Measurements from ENCODE around the gene RAB24.
"Not testable (repeated sequence)": the region's sequence is repeated elsewhere in the genome, so short reads cannot be mapped to it uniquely, and the experiment has no call there.

RAB24 gene

GRCh38 chr5:177311723-177312648 lies 8.5 kb upstream of the RAB24 start, which contains the start of gene MXD3:
TSS of gene MXD3 (minus strand) at chr5:177311898. CDS start at chr5:177311830, 68 bp downstream.
- DNase-seq (ENCODE audit: low spot score), result peak; percentile 98

GRCh38 chr5:177311392-177311722 lies 7.8 kb upstream of the RAB24 start:
- DNase-seq (ENCODE audit: low spot score), result peak; percentile 50

GRCh38 chr5:177310757-177311391 lies 7.4 kb upstream of the RAB24 start:
- DNase-seq (ENCODE audit: low spot score), result no peak

- DNase-seq (ENCODE audit: low spot score), result no peak
These were observed 6.8 kb upstream of the RAB24 start for GRCh38 chr5:177310332-177310731.

GRCh38 chr5:177309351-177310191 lies 6.1 kb upstream of the RAB24 start:
- peak; percentile 74 for DNase-seq (ENCODE audit: low spot score)

- DNase-seq (ENCODE audit: low spot score), result no peak
These were observed 5.2 kb upstream of the RAB24 start for GRCh38 chr5:177308740-177309139.

GRCh38 chr5:177307544-177308363 lies 4.2 kb upstream of the RAB24 start:
- no peak for DNase-seq (ENCODE audit: low spot score)

- DNase-seq (ENCODE audit: low spot score), result no peak
These were observed 3.4 kb upstream of the RAB24 start for GRCh38 chr5:177306674-177307543.

GRCh38 chr5:177306103-177306640 lies 2.7 kb upstream of the RAB24 start:
- DNase-seq (ENCODE audit: low spot score), result not testable (repeated sequence)

- DNase-seq (ENCODE audit: low spot score), result peak; percentile 20
These were observed 1.0 kb upstream of the RAB24 start for GRCh38 chr5:177304392-177305119.

- no peak for DNase-seq (ENCODE audit: low spot score)
These were observed 439 bp upstream of the RAB24 start for GRCh38 chr5:177303925-177304391.

GRCh38 chr5:177302354-177303110 lies 987 bp downstream of the RAB24 start:
- DNase-seq (ENCODE audit: low spot score), result peak; percentile 41

GRCh38 chr5:177301503-177302165 lies 1.9 kb downstream of the RAB24 start:
- no peak for DNase-seq (ENCODE audit: low spot score)

- no peak for DNase-seq (ENCODE audit: low spot score)
These were observed 2.6 kb downstream of the RAB24 start for GRCh38 chr5:177300951-177301350.

GRCh38 chr5:177300236-177300880 lies 3.2 kb downstream of the RAB24 start:
- DNase-seq (ENCODE audit: low spot score), result peak; percentile 65

- DNase-seq (ENCODE audit: low spot score), result no peak
These were observed 3.8 kb downstream of the RAB24 start for GRCh38 chr5:177299697-177300096.

- no peak for DNase-seq (ENCODE audit: low spot score)
These were observed 5.6 kb downstream of the RAB24 start for GRCh38 chr5:177297922-177298321.

GRCh38 chr5:177296581-177296980 lies 6.9 kb downstream of the RAB24 start:
- no peak for DNase-seq (ENCODE audit: low spot score)

All from AG20443 (cell line).